22Rv1 (cell line): ENCODE measurements around the gene C11orf21.
"Not testable (repeated sequence)": the region's sequence is repeated elsewhere in the genome, so short reads cannot be mapped to it uniquely, and the experiment has no call there.

ENCODE experiments used
- ZFX ChIP-seq: fragments of 450-650 bp; IDR thresholded peaks from 2 replicates; pipeline ENCODE4 v1.6.1; 2017; ENCODE audit warnings: antibody characterized with exemption, borderline replicate concordance
- TF ChIP-seq, protein P1 (sequence below): fragments of 450-650 bp; IDR thresholded peaks from 2 replicates; pipeline ENCODE4 v1.5.1; 2017; ENCODE audit warnings: mild to moderate bottlenecking

- TF ChIP-seq, protein P1, sequence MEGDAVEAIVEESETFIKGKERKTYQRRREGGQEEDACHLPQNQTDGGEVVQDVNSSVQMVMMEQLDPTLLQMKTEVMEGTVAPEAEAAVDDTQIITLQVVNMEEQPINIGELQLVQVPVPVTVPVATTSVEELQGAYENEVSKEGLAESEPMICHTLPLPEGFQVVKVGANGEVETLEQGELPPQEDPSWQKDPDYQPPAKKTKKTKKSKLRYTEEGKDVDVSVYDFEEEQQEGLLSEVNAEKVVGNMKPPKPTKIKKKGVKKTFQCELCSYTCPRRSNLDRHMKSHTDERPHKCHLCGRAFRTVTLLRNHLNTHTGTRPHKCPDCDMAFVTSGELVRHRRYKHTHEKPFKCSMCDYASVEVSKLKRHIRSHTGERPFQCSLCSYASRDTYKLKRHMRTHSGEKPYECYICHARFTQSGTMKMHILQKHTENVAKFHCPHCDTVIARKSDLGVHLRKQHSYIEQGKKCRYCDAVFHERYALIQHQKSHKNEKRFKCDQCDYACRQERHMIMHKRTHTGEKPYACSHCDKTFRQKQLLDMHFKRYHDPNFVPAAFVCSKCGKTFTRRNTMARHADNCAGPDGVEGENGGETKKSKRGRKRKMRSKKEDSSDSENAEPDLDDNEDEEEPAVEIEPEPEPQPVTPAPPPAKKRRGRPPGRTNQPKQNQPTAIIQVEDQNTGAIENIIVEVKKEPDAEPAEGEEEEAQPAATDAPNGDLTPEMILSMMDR, result not testable (repeated sequence)
- TF ChIP-seq ZFX, result not testable (repeated sequence)
Observed at GRCh38 chr11:2338760-2339159, 37.0 kb upstream of the C11orf21 start.
